Urinary bladder (tissue), 4 donors: ENCODE measurements around the gene SLC29A4. TPM values are rescaled to one million over a fixed set of nuclear protein-coding genes. Genes with fewer than 3 reads are reported as not detected.
"Not testable (repeated sequence)": the region's sequence is repeated elsewhere in the genome, so short reads cannot be mapped to it uniquely, and the experiment has no call there.

Source experiments
- DNase-seq: peaks from one replicate; pipeline ENCODE4 v3.0.0-alpha.2; 2015; ENCODE audit errors: extremely low spot score
- H3K27ac ChIP-seq: one replicate; pipeline ENCODE4 v1.5.1; 2013; ENCODE audit warnings: low read depth, mild to moderate bottlenecking, moderate library complexity
- H3K36me3 ChIP-seq: one replicate; pipeline ENCODE4 v1.6.1; 2013; ENCODE audit warnings: mild to moderate bottlenecking, moderate library complexity; ENCODE audit not compliant: insufficient read depth
- H3K4me1 ChIP-seq: one replicate; pipeline ENCODE4 v1.6.1; 2013; ENCODE audit warnings: mild to moderate bottlenecking, moderate library complexity; ENCODE audit not compliant: insufficient read depth
- H3K4me3 ChIP-seq: one replicate; pipeline ENCODE4 v1.5.1; 2013; ENCODE audit warnings: low read depth, low read length
- WGBS: extraction: QIAGEN DNeasy Blood & Tissue Kit; methylation state at CpG from one replicate; pipeline ENCODE4 v1.1.7; 2013; 5-methylcytosine and 5-hydroxymethylcytosine counted together
- polyA plus RNA-seq: library from polyadenylated mRNA; stranded (reverse); fragments of 200-250 nt; gene quantifications from one replicate; pipeline ENCODE4 v1.2.3, GENCODE V29; 2013
- total RNA-seq: library from RNA; depleted of rRNA; stranded (reverse); fragments of >200 nt; gene quantifications from one replicate; pipeline ENCODE4 v1.2.3, GENCODE V29; 2014
- donor health status: healthy with polysubstance abuse.
- donor health status: healthy.

Gene SLC29A4
- total and polyA plus RNA-seq, 2 donors, result 2.7 to 3.6 TPM

DNA sequence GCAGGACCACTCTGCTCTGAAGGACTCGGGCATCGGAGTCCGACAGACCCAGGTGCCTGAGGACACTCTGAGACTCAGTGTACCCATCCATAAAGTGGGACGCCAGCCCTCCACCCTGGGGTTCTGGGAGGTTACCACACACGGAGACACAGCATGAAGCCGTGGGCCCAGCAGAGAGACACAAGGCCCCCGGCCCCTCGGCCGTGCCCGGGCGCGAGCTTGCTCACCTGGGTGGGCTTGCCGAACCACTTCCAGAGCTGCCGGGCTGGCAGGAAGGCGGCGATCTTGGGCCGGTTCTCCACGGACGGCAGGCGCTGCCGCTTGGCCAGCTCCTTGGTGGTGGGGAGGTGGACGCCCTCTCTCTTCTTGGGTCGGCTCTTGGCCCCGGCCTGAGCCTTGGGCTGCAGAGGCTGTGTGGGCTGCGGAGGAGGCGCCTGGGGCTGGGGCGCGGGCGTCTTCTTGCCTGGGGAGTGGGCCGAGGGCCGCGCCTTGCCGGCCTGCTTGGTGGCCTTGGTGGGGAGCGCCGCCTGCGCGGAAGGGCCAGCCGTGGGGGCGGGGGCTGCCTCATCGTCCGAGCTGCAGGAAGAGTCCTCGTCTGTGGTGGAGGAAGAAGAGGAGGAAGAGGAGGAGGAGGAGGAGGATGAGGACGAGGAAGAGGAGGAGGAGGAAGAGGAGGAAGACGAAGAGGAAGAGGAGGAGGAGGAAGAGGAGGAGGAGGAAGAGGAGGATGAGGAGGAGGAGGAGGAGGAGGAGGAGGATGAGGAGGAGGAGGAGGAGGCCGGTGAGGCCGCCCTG lies 29.7 kb downstream of the SLC29A4 start:
- H3K36me3 ChIP-seq, H3K4me1 ChIP-seq, H3K27ac ChIP-seq, H3K4me3 ChIP-seq, DNase-seq: not testable (repeated sequence)
- 91% methylated on average over 38 of the region's 46 CpGs for WGBS

DNA sequence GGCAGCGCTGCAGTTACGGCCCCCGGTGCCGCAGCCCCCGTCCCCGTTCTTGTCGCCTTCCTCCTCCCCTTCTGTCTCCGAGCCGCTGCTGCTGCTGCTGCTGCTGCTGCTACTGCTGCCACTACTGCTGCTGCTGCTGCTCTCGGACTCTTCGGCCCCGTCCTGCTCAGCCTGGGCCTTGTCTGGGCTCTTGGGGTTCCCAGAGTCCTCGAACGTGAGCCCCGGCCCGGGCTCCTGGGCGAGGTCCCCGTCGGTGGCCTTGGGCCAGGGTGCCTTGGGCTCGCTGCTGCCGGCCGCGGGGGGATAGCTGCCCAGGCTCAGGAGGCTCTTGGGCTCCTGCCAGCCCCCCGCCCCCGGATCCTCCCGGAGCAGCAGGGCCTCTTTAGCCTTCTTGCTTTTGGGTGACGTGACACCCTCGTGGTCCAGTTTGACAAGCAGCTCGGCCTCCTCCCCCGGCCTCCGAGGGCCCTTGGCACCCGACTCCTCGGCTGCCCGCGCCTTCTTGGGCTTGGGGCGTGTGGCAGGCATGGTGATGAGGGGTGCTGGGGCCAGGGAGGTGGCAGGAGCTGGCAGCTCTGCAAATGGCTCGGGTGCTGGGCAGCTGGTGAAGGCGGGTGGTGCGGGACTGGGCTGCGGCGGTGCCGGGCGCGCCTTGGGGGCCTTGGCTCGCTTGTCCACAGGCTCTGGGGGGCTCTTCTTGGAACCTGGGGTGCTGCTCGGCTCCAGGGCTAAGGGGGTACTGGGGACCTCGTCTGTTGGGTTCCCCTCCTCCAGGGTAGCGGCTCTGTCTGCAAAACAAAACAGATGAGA lies 30.5 kb downstream of the SLC29A4 start:
- not testable (repeated sequence) for H3K27ac ChIP-seq, H3K36me3 ChIP-seq, H3K4me1 ChIP-seq, DNase-seq, H3K4me3 ChIP-seq
- WGBS, result 78% methylated on average over 48 of the region's 48 CpGs

DNA sequence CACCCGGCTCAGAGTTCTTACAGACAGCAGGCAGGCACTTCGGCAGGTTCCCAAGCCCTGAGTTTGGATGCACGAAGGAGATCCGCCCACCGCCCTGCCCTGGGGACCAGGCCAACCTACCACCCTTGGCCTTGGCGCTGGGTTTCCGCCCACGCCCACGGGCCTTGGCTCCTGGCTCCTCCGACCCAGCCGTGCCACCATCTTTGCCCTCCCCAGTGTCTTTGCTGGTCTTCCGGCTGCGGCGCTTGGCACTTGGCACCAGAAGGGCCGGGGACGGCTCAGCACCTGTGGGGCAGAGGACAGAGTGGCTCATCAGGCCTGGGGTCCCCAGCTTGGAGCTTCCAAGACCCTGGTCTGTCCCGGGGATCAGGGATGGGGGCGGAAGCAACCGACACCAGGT lies 32.1 kb downstream of the SLC29A4 start:
- H3K36me3 ChIP-seq, result no peaks in the 10 kb centered on the region
- 88% methylated on average over 19 of the region's 19 CpGs for WGBS
- no peak for DNase-seq

DNA sequence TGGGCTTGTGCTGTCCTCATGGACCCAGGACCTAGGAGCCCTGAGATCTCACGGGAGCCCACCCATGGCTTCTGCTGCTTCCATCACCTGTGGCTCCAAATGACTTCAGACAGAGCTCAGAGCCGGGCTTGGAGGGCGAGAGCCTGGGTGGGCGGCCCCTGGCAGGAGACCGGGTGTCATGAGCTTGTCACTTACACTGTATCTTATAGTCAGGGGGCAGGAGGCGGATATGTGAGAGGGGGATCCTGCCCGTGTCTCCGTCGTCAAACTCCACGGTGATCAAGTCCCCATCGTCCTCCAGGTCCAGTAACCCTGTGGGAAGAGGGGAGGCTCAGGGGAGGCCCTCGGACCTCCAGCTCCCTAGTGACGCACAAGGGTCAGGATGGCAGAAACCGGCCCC lies 33.0 kb downstream of the SLC29A4 start:
- no peak overlapping the region for H3K27ac ChIP-seq
- no peak overlapping the region for H3K4me3 ChIP-seq
- DNase-seq, result no peak
- no peaks in the 10 kb centered on the region for H3K36me3 ChIP-seq
- 95% methylated on average over 14 of the region's 14 CpGs for WGBS
- no peaks in the 10 kb centered on the region for H3K4me1 ChIP-seq

More for the DNA sequence above, 32.1 kb downstream of the SLC29A4 start:
- H3K4me1 ChIP-seq, result no peaks in the 10 kb centered on the region
- H3K4me3 ChIP-seq, result no peak overlapping the region
- H3K27ac ChIP-seq, result no peak overlapping the region

DNA sequence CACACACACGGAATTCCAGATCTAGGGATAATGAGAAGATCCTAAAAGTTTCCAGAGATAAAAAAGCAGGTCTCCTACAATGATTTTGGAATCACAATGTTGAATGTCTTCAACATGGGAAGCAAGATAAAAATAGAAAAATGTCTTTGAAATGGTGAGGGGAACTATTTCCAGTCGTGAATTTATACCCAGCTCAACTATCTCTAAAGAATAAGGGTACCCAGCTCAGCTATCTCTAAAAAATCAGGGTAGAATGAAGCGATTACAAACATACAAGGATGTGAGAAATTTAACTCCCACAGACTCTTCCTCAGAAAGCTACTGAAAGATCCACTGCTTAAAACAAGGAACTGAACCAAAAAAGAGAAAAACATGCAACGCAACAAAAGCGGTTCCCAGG lies 35.9 kb downstream of the SLC29A4 start:
- not testable (repeated sequence) for H3K4me3 ChIP-seq, H3K4me1 ChIP-seq, H3K36me3 ChIP-seq, DNase-seq, H3K27ac ChIP-seq
- 98% methylated on average over 5 of the region's 5 CpGs for WGBS

DNA sequence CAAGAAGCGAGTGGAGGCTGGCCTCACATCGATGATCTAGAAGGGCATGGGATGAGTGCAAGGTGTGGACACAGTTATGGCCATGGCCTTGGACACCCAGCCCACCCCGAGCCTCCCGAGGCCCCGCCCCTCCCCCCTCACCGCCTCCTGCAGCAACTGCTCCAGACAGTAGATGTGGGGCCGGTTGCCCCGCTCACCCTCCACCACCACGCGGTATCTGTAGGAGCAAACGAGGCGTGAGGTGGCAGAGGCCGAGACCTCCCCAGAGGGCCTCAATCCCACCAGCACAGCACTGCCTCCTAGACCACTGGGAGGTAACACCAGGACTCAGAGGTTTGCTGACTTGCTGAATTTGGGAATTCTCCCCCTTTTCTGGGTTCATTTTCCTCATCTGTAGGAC lies 37.6 kb downstream of the SLC29A4 start:
- Histone ChIP-seq H3K4me3 (no peak overlapping the region), H3K27ac (no peak overlapping the region), H3K36me3 (peaks cover 2% of the 10 kb centered on the region), H3K4me1 (no peaks in the 10 kb centered on the region)
- no peak for DNase-seq
- 96% methylated on average over 13 of the region's 13 CpGs for WGBS

DNA sequence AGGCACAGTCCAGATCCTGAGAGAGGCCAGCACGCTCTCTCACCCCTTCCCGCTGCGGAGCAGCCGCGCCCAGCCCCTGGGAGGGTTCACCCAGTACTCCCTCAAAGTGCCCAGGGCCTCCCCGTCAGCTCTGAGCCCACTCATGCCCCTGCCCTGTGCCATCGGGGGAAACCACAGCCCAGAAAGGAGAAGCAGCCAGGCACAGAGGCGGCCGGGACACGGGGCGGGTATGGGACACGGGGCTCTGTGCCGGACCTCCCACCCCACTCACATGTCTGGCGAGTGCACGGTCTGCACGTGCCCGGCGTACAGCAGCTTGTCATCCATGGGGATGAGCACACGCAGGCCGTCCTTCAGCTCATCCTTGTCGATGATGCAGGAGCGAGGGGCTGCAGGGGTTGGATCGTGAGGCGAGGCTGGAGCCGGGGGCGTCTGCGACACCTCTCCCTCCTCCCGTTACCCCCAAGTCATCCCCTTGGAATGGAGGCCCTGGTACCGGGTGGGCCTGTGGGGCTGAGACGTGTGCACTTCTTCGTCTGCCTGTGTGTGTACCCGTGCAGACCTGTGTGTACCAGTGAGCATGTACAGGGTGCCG lies 38.2 kb downstream of the SLC29A4 start:
- DNase-seq, result no peak
- H3K4me1 ChIP-seq, result no peaks in the 10 kb centered on the region
- H3K36me3 ChIP-seq, result peaks cover 2% of the 10 kb centered on the region
- H3K27ac ChIP-seq, result no peak overlapping the region
- WGBS, result 96% methylated on average over 33 of the region's 33 CpGs
- H3K4me3 ChIP-seq, result no peak overlapping the region

DNA sequence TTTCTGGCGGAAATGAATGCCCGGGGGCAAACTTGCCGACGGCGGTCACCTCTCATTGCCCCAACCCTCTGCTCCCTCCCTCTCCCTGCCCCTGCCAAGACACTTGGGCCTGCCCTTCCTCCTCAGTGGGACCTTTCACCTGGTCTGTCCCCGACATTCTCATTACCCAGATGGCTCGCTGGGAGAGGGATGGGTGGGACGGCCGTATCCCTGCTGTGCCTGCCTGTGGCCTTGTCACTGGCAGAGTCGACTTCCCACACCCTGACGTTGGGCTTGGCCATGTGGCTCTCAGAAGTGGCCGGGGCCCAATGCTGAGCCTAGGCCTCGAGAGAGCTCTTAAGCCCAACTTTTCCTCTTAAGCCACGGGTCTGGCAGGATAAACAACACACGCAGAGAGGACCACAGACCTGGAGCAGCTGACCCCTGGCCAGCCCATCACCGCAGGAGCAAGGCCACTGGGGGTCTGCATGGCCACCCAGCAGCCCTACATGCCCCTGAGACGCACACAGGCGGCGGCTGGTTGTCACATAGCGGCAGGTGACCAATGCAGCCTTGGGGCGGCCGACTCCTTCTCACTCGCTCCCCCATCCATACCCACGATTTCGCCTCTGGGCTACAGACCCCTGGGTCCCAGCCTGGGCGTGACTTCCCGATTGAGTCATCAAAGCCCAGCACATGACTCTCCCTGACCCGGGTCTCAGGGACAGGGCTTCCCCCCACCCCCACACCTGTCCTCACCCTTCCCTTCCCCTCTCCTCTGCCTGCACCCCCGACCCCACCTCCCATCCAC lies 40.1 kb downstream of the SLC29A4 start:
- DNase-seq, result no peak
- H3K4me3 ChIP-seq, result no peak overlapping the region
- no peak overlapping the region for H3K27ac ChIP-seq
- H3K4me1 ChIP-seq, result no peaks in the 10 kb centered on the region
- WGBS, result 87% methylated on average over 29 of the region's 29 CpGs
- peaks cover 3% of the 10 kb centered on the region for H3K36me3 ChIP-seq

DNA sequence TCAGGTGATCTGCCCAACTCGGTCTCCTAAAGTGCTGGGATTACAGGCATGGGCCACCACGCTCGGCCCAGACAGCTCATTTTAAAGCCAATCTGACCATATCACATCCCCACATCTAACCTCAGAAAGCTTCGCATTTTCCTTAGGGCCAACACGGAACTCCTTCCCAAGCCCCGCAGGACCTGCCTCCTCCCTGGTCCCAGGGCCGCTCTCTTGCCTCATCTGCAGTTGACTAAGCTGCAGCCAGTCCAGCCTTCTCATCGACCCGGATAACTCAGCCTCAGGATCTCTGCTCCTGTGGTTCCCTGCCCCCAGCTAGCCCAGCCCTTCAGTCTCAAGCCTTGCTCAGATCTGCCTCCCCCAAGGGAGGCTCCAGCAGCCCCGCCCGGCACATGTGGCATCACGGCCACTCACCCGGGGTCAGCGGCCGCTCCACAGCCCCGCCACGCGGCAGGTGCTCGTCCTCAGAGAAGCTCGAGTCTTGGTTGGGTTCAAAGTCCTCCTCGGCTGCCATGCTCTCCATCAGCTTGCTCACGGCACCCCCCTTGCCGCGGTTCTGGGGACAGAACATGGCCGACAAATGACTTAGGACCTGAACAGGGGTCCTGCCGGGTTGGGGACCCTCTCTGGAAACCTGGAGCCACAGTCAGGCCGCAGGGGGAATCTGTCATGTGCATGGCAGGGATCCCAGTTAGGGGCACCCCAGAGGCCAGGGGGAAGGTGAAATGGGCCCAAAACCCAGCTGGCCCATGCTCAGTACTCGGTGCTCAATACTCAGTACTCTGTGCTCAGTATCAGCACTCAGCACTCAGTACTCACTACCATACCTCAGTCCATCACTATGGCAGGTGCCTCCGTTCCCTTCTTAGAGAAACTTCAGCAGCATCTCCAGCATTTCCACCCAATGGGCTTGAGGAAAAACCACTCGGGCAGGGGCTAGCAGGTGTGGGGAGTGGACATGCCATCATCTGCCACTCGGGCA lies 41.3 kb downstream of the SLC29A4 start:
- H3K27ac ChIP-seq, H3K4me1 ChIP-seq, DNase-seq, H3K4me3 ChIP-seq, H3K36me3 ChIP-seq: not testable (repeated sequence)
- WGBS, result 94% methylated on average over 31 of the region's 31 CpGs

DNA sequence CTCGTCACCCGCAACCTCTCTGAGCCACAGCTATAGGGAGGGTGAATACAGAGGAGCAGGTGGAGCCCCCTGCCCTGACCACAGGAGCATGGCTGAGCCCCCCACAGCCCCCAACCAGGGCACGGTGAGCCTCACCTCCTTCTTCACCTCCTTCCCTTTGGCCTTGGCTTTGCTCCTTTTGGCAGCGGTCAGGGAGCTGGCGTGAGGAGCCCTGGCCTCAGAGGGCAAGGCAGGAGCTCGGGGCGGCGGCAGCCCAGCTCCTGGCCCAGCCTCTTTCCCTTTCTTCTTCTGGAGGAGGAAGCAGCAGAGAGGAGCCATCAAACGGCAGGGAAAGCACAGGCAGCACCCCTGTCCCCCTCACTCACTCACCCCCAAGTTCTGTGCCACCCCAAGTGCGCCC lies 42.2 kb downstream of the SLC29A4 start:
- 93% methylated on average over 10 of the region's 10 CpGs for WGBS
- peaks cover 4% of the 10 kb centered on the region for H3K36me3 ChIP-seq

DNA sequence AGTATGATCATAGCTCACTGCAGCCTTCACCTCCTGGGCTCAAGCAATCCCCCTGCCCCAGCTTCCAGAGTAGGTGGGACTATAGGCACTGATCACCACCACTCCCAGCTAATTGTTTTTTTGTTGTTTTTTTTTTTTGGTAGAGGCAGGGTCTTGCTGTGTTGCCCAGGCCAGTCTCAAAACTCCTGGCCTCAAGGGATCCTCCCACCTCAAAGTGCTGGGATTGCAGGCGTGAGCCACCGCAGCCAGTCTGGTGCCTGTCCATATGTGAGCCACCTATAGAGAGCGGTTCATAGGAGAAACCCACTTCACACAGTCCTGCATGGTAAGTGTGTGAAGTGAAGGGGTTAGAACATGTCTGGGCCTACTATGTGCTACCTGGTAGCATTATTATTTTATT lies 47.5 kb downstream of the SLC29A4 start:
- no peak overlapping the region for H3K27ac ChIP-seq
- WGBS, result 100% methylated on average over 3 of the region's 3 CpGs
- DNase-seq, result no peak
- H3K36me3 ChIP-seq, result peaks cover 8% of the 10 kb centered on the region
- no peaks in the 10 kb centered on the region for H3K4me1 ChIP-seq
- H3K4me3 ChIP-seq, result no peak overlapping the region

More for the DNA sequence above, 42.2 kb downstream of the SLC29A4 start:
- H3K27ac ChIP-seq, result no peak overlapping the region
- no peak for DNase-seq
- H3K4me1 ChIP-seq, result no peaks in the 10 kb centered on the region
- no peak overlapping the region for H3K4me3 ChIP-seq

DNA sequence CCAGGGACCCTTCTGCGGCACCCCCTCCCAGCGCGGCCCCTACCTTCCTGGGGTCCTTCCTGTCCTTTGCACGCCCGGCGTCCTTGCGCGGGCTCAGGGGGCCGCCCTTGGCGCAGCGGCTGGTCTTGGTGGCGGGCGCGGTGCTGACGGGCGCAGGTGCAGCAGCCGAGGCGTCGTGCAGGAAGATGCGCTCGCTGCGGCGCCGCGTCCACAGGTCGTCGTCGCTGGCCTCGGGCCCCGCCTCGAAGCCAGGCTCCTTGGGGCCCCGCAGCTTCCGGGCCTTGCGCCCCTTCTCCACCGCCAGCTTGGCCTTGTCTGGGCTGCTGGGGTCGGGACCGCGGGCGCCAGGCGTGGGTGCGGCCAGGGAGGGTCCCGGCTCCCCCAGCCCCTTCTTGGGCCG lies 49.8 kb downstream of the SLC29A4 start:
- WGBS, result 84% methylated on average over 43 of the region's 43 CpGs
- DNase-seq, result no peak
- Histone ChIP-seq H3K27ac (no peak overlapping the region), H3K36me3 (peaks cover 11% of the 10 kb centered on the region), H3K4me3 (no peak overlapping the region), H3K4me1 (no peaks in the 10 kb centered on the region)
